Neural progenitor cell (in vitro differentiated cells): ENCODE measurements around the gene CTTN.

Experiments used
- CTCF ChIP-seq: fragments of 200-600 bp; sonication (generic); IDR thresholded peaks from 2 replicates; pipeline ENCODE4 v1.5.1; 2017; ENCODE audit warnings: antibody characterized with exemption, mild to moderate bottlenecking
- EZH2 ChIP-seq: fragments of 200-600 bp; sonication (generic); IDR thresholded peaks from 2 replicates; pipeline ENCODE4 v1.6.1; 2017; ENCODE audit warnings: antibody characterized with exemption, mild to moderate bottlenecking, moderate library complexity
- EZH2phosphoT487 ChIP-seq: fragments of 200-600 bp; sonication (generic); IDR thresholded peaks from 2 replicates; pipeline ENCODE4 v1.6.1; 2017; ENCODE audit warnings: antibody characterized with exemption

GRCh38 chr11:70467201-70468085, 69.1 kb downstream of the CTTN start:
- TF ChIP-seq CTCF: peak; percentile 99
- no peak for TF ChIP-seq EZH2phosphoT487
- TF ChIP-seq EZH2: no peak
